Transverse colon (tissue), 4 donors: ENCODE data around the gene PPP1R12B. TPM values are rescaled to one million over a fixed set of nuclear protein-coding genes. Genes with fewer than 3 reads are reported as not detected.

Source experiments
- DNase-seq: peaks from one replicate; pipeline ENCODE4 v3.0.0-alpha.2; 2019
- H3K27ac ChIP-seq, 4 donors: fragments of 200-600 bp; sonication (generic); 2 replicates each; pipeline ENCODE4 v1.5.1; 2016 to 2018; ENCODE audit warnings: inconsistent platforms in 4 of 4
- H3K27me3 ChIP-seq: fragments of 200-600 bp; sonication (generic); 2 replicates; pipeline ENCODE4 v1.5.1; 2017; ENCODE audit warnings: inconsistent platforms
- H3K36me3 ChIP-seq, 4 donors: fragments of 200-600 bp; sonication (generic); 2 replicates each; pipeline ENCODE4 v1.5.1; 2017 to 2019; ENCODE audit warnings: inconsistent platforms in 4 of 4
- H3K4me1 ChIP-seq, 4 donors: fragments of 200-600 bp; sonication (generic); 2 replicates each; pipeline ENCODE4 v1.5.1; 2017 to 2020; ENCODE audit warnings: inconsistent platforms in 4 of 4
- H3K4me3 ChIP-seq, 4 donors: fragments of 200-600 bp; sonication (generic); 1 replicate in 1 of 4; 2 replicates in 3 of 4; pipeline versions ENCODE4 v1.5.1 to v1.6.1; 2017 to 2019; ENCODE audit warnings: inconsistent platforms in 4 of 4
- H3K9me3 ChIP-seq, 2 donors: fragments of 200-600 bp; sonication (generic); 2 replicates each; pipeline ENCODE4 v1.5.1; 2017 to 2019; ENCODE audit warnings: inconsistent platforms in 2 of 2
- EP300 ChIP-seq: sonication (generic); formaldehyde crosslinking; IDR thresholded peaks from one replicate; pipeline ENCODE4 v1.6.1; 2017; ENCODE audit warnings: antibody characterized with exemption, low read depth
- POLR2A ChIP-seq: fragments of 450-650 bp; IDR thresholded peaks from one replicate; pipeline ENCODE4 v1.6.1; 2016; ENCODE audit warnings: antibody characterized with exemption, mild to moderate bottlenecking, moderate library complexity
- POLR2AphosphoS5 ChIP-seq, 3 donors: sonication (generic); formaldehyde crosslinking; IDR thresholded peaks; one replicate each; pipeline ENCODE4 v1.6.1; 2016; ENCODE audit warnings: antibody characterized with exemption in 3 of 3
- WGBS, 2 donors: methylation state at CpG; one replicate each; pipeline ENCODE4 v1.1.5; 2018; ENCODE audit warnings: low coverage in 1 of 2; 5-methylcytosine and 5-hydroxymethylcytosine counted together
- in situ Hi-C, 4 donors: fragments of 200-750 bp; cut with MboI; loops; one replicate each; pipeline versions ENCODE4 v1.15.0 to v1.15.1; 2017; ENCODE audit warnings: low sequenced_read_pairs in 3 of 4, low pct_ligation_motif_present in 1 of 4, low pct_unique_long_range_greater_than_20kb in 1 of 4
- intact Hi-C: fragments of 100-400 bp; cut with DNase I; formaldehyde crosslinking; loops from one replicate; pipeline ENCODE4 v1.15.1; 2023; ENCODE audit warnings: low total_unique reads
- total RNA-seq, 4 donors: library from RNA; depleted of rRNA; stranded (reverse); fragments of >200 nt; gene quantifications; one replicate each; pipeline ENCODE4 v1.1.0, GENCODE V29; 2016
- TF ChIP-seq, protein P1 (sequence below), 5 experiments: fragments of 200-600 bp in 3 of 5; fragments of 450-650 bp in 2 of 5; sonication (generic) in 3 of 5; IDR thresholded peaks; 1 replicate in 2 of 5; 2 replicates in 3 of 5; pipeline ENCODE4 v1.5.1; 2016 to 2017; ENCODE audit warnings: antibody characterized with exemption in 5 of 5, inconsistent platforms in 3 of 5, mild to moderate bottlenecking in 2 of 5, moderate library complexity in 1 of 5

Gene PPP1R12B
- total RNA-seq, 4 donors from 2014 or later: 92.7 to 254 (median 137) TPM

DNA sequence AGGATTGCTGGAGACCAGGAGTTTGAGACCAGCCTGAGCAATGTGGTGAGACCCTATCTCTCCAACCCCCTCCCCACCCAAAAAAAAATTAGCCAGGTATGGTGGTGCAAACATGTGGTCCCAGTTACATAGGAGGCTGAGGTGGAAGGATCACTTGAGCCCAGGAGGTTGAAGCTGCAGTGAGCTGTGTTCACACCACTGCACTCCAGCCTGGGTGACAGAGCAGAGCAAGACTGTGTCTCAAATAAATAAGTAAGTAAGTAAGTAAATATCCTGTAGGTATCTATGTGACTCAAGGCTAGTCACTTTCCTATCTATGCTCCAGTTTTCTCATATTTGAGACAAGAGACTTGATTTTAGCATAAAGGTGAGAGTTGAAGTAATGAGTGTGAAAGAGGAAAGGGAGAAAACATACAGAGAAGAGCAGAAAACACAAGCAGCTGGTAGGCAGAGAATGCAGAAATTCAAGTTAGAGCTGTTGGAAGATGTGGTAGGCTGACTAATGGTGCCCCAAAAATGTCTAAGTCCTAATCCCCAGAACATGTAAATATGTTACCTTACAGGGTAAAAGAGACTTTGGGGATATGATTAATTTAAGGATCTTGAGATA lies 7.5 kb downstream of the PPP1R12B start:
- intact Hi-C loops: no loop called here

DNA sequence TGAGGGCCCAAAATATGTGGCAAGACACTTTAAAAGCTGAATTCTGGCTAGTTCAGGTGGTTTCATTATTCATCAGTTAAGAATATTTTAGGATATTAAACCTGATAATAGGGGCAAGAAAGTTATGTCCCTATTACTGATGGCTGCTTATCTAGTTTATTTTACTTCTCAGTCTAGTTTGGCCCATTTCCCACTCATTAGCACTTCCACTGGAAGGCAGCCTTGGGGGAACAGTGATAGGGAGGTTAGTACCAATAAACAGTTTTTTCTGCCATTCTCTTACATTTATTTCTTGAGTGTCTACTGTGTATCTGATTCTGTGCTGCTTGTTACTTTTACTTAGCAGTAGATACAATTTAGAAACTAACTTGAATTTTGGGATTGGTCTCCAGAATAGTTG lies 9.0 kb downstream of the PPP1R12B start:
- Histone ChIP-seq H3K4me1 (no peaks in the 10 kb centered on the region), H3K4me3 (no peak overlapping the region), H3K27me3 (no peaks in the 10 kb centered on the region), H3K36me3 (no peaks in the 10 kb centered on the region), H3K9me3 (no peaks in the 10 kb centered on the region), H3K27ac (no peak overlapping the region)
- DNase-seq: no peak
- in situ Hi-C loops (no loop called here), intact Hi-C loops (no loop called here)
- TF ChIP-seq, protein P1, sequence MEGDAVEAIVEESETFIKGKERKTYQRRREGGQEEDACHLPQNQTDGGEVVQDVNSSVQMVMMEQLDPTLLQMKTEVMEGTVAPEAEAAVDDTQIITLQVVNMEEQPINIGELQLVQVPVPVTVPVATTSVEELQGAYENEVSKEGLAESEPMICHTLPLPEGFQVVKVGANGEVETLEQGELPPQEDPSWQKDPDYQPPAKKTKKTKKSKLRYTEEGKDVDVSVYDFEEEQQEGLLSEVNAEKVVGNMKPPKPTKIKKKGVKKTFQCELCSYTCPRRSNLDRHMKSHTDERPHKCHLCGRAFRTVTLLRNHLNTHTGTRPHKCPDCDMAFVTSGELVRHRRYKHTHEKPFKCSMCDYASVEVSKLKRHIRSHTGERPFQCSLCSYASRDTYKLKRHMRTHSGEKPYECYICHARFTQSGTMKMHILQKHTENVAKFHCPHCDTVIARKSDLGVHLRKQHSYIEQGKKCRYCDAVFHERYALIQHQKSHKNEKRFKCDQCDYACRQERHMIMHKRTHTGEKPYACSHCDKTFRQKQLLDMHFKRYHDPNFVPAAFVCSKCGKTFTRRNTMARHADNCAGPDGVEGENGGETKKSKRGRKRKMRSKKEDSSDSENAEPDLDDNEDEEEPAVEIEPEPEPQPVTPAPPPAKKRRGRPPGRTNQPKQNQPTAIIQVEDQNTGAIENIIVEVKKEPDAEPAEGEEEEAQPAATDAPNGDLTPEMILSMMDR (IDR thresholded peaks at IDR 0.05): no peak
- TF ChIP-seq POLR2A: no peak
- TF ChIP-seq POLR2AphosphoS5 (IDR thresholded peaks at IDR 0.05): no peak
- no peak for TF ChIP-seq EP300

More for the DNA sequence above, 7.5 kb downstream of the PPP1R12B start:
- H3K27me3 ChIP-seq: no peaks in the 10 kb centered on the region
- H3K4me3 ChIP-seq: no peak overlapping the region
- TF ChIP-seq POLR2AphosphoS5 (IDR thresholded peaks at IDR 0.05) (no peak), EP300 (no peak), POLR2A (no peak)
- TF ChIP-seq, protein P1 (IDR thresholded peaks at IDR 0.05): no peak
- no peak for DNase-seq
- in situ Hi-C loops: no loop called here
- no peaks in the 10 kb centered on the region for H3K36me3 ChIP-seq
- no peaks in the 10 kb centered on the region for H3K9me3 ChIP-seq
- no peak overlapping the region for H3K27ac ChIP-seq
- no peaks in the 10 kb centered on the region for H3K4me1 ChIP-seq

DNA sequence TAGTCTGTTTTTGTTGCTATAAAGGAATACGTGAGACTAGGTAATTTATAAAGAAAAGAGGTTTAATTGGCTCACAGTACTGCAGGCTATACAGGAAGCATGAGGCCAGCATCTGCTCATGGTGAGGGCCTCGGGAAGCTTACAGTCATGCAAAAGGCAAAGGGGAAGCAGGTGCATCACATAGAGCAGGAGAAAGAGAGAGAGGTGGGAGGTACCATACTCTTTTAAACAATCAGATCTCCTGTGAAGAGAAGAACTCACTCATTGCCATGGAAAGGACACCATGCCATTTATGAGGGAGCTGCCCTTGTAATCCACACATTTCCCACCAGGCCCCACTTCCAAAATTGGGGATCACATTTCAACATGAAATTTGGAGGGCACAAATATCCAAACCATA lies 12.7 kb downstream of the PPP1R12B start:
- no peak overlapping the region for H3K4me3 ChIP-seq
- intact Hi-C loops (no loop called here), in situ Hi-C loops (no loop called here)
- H3K9me3 ChIP-seq: no peaks in the 10 kb centered on the region
- H3K4me1 ChIP-seq: no peaks in the 10 kb centered on the region
- whole genome bisulfite sequencing, 2 donors: 83 to 91% methylated on average over 1 to 2 of the region's 2 CpGs
- TF ChIP-seq POLR2AphosphoS5 (IDR thresholded peaks at IDR 0.05): no peak
- H3K36me3 ChIP-seq: no peaks in the 10 kb centered on the region
- no peak overlapping the region for H3K27ac ChIP-seq
- no peaks in the 10 kb centered on the region for H3K27me3 ChIP-seq
- no peak for DNase-seq

DNA sequence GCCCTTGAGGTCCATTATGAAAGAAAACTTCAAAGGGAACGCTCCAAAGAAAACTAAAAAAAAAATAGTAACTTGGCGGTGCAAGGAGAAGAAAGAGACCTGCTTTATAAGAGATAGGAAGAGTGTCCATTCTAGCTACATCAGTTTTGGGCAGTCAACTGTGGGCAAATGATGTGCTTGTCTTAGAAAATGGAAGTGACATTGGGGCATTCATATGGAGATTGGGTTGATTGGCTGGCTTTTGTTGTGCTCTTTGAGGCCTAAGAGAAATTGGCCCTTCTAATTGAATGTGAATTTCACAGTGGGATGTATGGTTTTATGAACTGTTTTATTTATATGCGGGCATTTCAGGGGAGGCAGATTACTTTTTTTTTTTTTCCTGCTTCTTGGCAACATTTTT lies 13.2 kb downstream of the PPP1R12B start:
- TF ChIP-seq POLR2A (no peak), EP300 (no peak), POLR2AphosphoS5 (IDR thresholded peaks at IDR 0.05) (no peak)
- TF ChIP-seq, protein P1 (IDR thresholded peaks at IDR 0.05): no peak
- H3K36me3 ChIP-seq: no peaks in the 10 kb centered on the region
- no peak overlapping the region for H3K27ac ChIP-seq
- no peaks in the 10 kb centered on the region for H3K4me1 ChIP-seq
- H3K4me3 ChIP-seq: no peak overlapping the region
- WGBS, 2 donors: 93 to 94% methylated on average over 3 of the region's 3 CpGs
- in situ Hi-C loops: no loop called here
- H3K27me3 ChIP-seq: no peaks in the 10 kb centered on the region
- intact Hi-C loops: no loop called here
- no peak for DNase-seq
- H3K9me3 ChIP-seq: no peaks in the 10 kb centered on the region

DNA sequence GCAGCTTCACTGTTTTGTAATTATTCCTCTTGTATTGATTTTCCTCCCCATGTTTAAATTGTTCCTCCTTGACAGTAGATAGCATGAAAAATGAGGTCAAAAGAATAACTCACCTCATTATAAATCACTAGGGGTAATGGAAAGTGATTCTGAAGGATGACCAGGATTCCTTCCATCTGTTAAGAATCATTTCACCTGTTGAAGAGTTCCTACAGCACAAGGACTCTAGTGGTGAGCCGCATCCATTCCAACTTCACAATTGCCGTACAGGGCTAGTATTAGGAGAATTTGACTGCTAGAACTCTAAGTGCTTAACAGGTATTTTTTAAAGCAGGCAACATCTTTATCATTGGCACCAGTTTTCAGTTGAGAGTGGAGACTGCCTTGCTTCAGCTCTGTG lies 13.7 kb downstream of the PPP1R12B start:
- Histone ChIP-seq H3K4me3 (no peak overlapping the region), H3K9me3 (no peaks in the 10 kb centered on the region), H3K27me3 (no peaks in the 10 kb centered on the region), H3K4me1 (no peaks in the 10 kb centered on the region), H3K27ac (no peak overlapping the region), H3K36me3 (no peaks in the 10 kb centered on the region)
- intact Hi-C loops: no loop called here
- no peak for DNase-seq
- in situ Hi-C loops: no loop called here
- TF ChIP-seq, protein P1 (IDR thresholded peaks at IDR 0.05): no peak
- TF ChIP-seq EP300 (no peak), POLR2A (no peak), POLR2AphosphoS5 (IDR thresholded peaks at IDR 0.05) (no peak)
- WGBS, 2 donors: 96 to 100% methylated on average over 2 of the region's 2 CpGs
